B cell (primary cell): ENCODE data around the gene CCDC59.

Experiments
- EZH2 ChIP-seq: IDR thresholded peaks from 2 replicates; pipeline ENCODE4 v1.6.1; 2012; ENCODE audit warnings: borderline replicate concordance, low read depth, mild to moderate bottlenecking, moderate library complexity, low read length; ENCODE audit not compliant: insufficient read depth, poor library complexity, severe bottlenecking
- TF ChIP-seq, protein P1 (sequence below): fragments of 200-600 bp; IDR thresholded peaks from one replicate; pipeline ENCODE4 v1.8.0; 2022; ENCODE audit warnings: antibody characterized with exemption, mild to moderate bottlenecking

DNA sequence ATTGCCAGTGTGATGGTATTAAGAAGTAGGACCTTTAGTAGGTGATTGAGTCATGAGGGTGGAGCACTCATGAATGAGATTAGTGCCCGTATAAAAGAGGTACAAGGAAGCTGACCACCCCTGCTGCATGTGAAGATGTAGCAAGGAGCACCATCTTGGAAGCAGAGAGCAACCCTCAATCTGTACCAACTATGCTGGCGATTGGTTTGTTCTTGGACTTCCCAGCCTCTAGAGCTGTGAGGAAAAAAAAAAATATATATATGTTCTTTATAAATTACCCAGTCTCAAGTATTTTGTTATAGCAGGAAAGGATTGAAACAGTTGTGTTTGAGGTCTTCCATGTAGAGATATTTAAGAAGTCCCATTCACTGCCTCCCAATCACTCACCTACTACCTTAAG, 17.0 kb upstream of the CCDC59 start:
- TF ChIP-seq, protein P1, sequence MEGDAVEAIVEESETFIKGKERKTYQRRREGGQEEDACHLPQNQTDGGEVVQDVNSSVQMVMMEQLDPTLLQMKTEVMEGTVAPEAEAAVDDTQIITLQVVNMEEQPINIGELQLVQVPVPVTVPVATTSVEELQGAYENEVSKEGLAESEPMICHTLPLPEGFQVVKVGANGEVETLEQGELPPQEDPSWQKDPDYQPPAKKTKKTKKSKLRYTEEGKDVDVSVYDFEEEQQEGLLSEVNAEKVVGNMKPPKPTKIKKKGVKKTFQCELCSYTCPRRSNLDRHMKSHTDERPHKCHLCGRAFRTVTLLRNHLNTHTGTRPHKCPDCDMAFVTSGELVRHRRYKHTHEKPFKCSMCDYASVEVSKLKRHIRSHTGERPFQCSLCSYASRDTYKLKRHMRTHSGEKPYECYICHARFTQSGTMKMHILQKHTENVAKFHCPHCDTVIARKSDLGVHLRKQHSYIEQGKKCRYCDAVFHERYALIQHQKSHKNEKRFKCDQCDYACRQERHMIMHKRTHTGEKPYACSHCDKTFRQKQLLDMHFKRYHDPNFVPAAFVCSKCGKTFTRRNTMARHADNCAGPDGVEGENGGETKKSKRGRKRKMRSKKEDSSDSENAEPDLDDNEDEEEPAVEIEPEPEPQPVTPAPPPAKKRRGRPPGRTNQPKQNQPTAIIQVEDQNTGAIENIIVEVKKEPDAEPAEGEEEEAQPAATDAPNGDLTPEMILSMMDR: no peak
- TF ChIP-seq EZH2: no peak
